ENCODE results near the gene KLHL22. TPM values are rescaled to one million over a fixed set of nuclear protein-coding genes. Genes with fewer than 3 reads are reported as not detected.
"Not testable (repeated sequence)": the region's sequence is repeated elsewhere in the genome, so short reads cannot be mapped to it uniquely, and the experiment has no call there.

The KLHL22 gene
- total RNA-seq, 4 donors from 2014 or later: 7.7 to 13.0 (median 8.3) TPM

- 13% methylated on average over 6 of the region's 6 CpGs; no CpG with 5 or more reads in 1 of the 2 donors for WGBS, 2 donors
- Histone ChIP-seq H3K27ac (no peak overlapping the region), H3K4me1 (peaks cover 0 to 9% (median 0%) of the 10 kb centered on the region in 3 donors), H3K4me3 (no peak overlapping the region), H3K36me3 (peaks cover 0 to 37% (median 0%) of the 10 kb centered on the region in 3 donors), H3K9me3 (no peaks in the 10 kb centered on the region), H3K27me3 (no peaks in the 10 kb centered on the region)
- intact Hi-C loops (cut with DNase I): loop anchor here (5.0 kb wide), 1 partner anchor 34 kb away; no protein-coding TSS in a partner anchor
- no peak for DNase-seq
- TF ChIP-seq CTCF (IDR thresholded peaks at IDR 0.05) (peak; percentile 80 to 93 (median 84)), POLR2A (IDR thresholded peaks at IDR 0.05) (no peak)
Observed at GRCh38 chr22:20456064-20456721, 39.4 kb downstream of the KLHL22 start.

GRCh38 chr22:20455709-20456063 lies 39.9 kb downstream of the KLHL22 start:
- intact Hi-C loops (cut with DNase I): loop anchor here (5.0 kb wide), 1 partner anchor 33 kb away; no protein-coding TSS in a partner anchor
- TF ChIP-seq CTCF (IDR thresholded peaks at IDR 0.05): no peak
- no peak for TF ChIP-seq POLR2A (IDR thresholded peaks at IDR 0.05)
- H3K27ac ChIP-seq: no peak overlapping the region
- peaks cover 0 to 9% (median 0%) of the 10 kb centered on the region in 3 donors for H3K4me1 ChIP-seq
- no peaks in the 10 kb centered on the region for H3K9me3 ChIP-seq
- H3K4me3 ChIP-seq: no peak overlapping the region
- WGBS, 2 donors: 72 to 86% methylated on average over 8 of the region's 8 CpGs
- H3K27me3 ChIP-seq: no peaks in the 10 kb centered on the region
- no peak for DNase-seq
- H3K36me3 ChIP-seq: peaks cover 0 to 37% (median 0%) of the 10 kb centered on the region in 3 donors

DNA sequence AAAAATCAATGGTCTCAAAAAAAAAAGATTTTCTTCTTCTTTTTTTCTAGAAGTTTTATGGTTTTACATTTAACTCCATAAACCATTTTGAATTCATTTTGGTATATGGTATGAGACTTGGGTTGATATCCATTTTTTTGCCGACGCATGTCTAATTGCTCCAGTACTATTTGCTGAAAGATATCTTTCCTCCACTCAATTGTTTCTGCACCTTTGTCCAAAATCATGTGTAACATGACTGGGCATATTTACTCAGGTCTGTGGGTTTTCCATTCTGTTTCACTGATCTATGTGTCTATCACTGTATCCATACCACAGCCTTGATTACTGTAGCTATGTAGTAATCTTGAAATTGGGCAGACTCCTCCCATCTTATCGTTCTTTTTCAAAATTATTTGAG lies 42.4 kb downstream of the KLHL22 start:
- Histone ChIP-seq H3K36me3 (peaks cover 0 to 19% (median 0%) of the 10 kb centered on the region in 3 donors), H3K4me1 (peaks cover 0 to 13% (median 0%) of the 10 kb centered on the region in 3 donors), H3K9me3 (no peaks in the 10 kb centered on the region), H3K27me3 (no peaks in the 10 kb centered on the region), H3K27ac (no peak overlapping the region), H3K4me3 (no peak overlapping the region)
- no peak for TF ChIP-seq CTCF (IDR thresholded peaks at IDR 0.05)
- no peak for TF ChIP-seq POLR2A (IDR thresholded peaks at IDR 0.05)
- intact Hi-C loops (cut with DNase I): no loop called here
- DNase-seq: no peak
- 92 to 96% methylated on average over 3 of the region's 3 CpGs for WGBS, 2 donors

GRCh38 chr22:20451920-20452319 lies 43.7 kb downstream of the KLHL22 start:
- peaks cover 0 to 7% (median 0%) of the 10 kb centered on the region in 3 donors for H3K36me3 ChIP-seq
- no peak overlapping the region for H3K4me3 ChIP-seq
- peaks cover 0 to 13% (median 0%) of the 10 kb centered on the region in 3 donors for H3K4me1 ChIP-seq
- H3K9me3 ChIP-seq: no peaks in the 10 kb centered on the region
- H3K27me3 ChIP-seq: no peaks in the 10 kb centered on the region
- intact Hi-C loops (cut with DNase I): no loop called here
- 70 to 80% methylated on average over 2 of the region's 2 CpGs for WGBS, 2 donors
- no peak overlapping the region for H3K27ac ChIP-seq
- DNase-seq: no peak
- TF ChIP-seq POLR2A (IDR thresholded peaks at IDR 0.05) (no peak), CTCF (IDR thresholded peaks at IDR 0.05) (no peak)

GRCh38 chr22:20451129-20451778 lies 44.3 kb downstream of the KLHL22 start:
- H3K27ac ChIP-seq; H3K36me3 ChIP-seq; H3K9me3 ChIP-seq; DNase-seq; intact Hi-C loops (cut with DNase I); H3K4me3 ChIP-seq; H3K27me3 ChIP-seq: not testable (repeated sequence)
- WGBS, 2 donors: 89 to 94% methylated on average over 13 of the region's 15 CpGs
- H3K4me1 ChIP-seq: peaks cover 0 to 10% (median 0%) of the 10 kb centered on the region in 3 donors
